ENCODE data around the gene TLL2. TPM values are rescaled to one million over a fixed set of nuclear protein-coding genes. Genes with fewer than 3 reads are reported as not detected.

The TLL2 gene
- total RNA-seq, 1 donor from 2014 or later, result 2.1 TPM

- no peaks in the 10 kb centered on the region for H3K27me3 Mint-ChIP-seq (ENCODE audit: low read depth)
- no peak overlapping the region for H3K4me3 Mint-ChIP-seq
- H3K36me3 Mint-ChIP-seq (ENCODE audit: low read depth), result no peaks in the 10 kb centered on the region
- H3K27ac Mint-ChIP-seq (ENCODE audit: unreplicated experiment), result no peak overlapping the region
- TF ChIP-seq CTCF (conservative IDR thresholded peaks at IDR 0.05), result no peak
- no peaks in the 10 kb centered on the region for H3K9me3 Mint-ChIP-seq
- H3K4me1 Mint-ChIP-seq, result peaks cover 25% of the 10 kb centered on the region
- DNase-seq (ENCODE audit: low read depth, low spot score), result no peak
These were observed 94.4 kb downstream of the TLL2 start for GRCh38 chr10:96419351-96419750.

DNA sequence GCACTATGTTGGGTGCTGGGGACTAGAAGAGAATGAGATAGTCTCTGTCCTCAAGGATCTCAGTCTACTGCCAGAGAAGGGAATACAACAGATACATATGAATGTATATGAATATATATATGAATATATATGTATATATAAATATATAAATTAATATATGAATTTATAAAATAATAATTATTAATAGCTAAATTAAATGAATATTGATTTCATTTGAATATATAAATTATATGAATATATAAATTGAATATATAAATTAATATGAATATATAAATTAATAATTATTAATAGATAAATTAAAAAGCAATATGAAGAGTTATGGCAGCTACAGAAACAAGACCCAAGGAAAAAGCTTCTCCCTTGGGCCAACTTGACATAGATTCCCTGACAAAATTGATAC lies 95.1 kb downstream of the TLL2 start:
- Mint-ChIP-seq H3K36me3 (ENCODE audit: low read depth) (no peaks in the 10 kb centered on the region), H3K4me1 (peaks cover 21% of the 10 kb centered on the region), H3K9me3 (no peaks in the 10 kb centered on the region), H3K27ac (ENCODE audit: unreplicated experiment) (no peak overlapping the region), H3K4me3 (no peak overlapping the region), H3K27me3 (ENCODE audit: low read depth) (no peaks in the 10 kb centered on the region)
- TF ChIP-seq CTCF (conservative IDR thresholded peaks at IDR 0.05), result no peak
- no peak for DNase-seq (ENCODE audit: low read depth, low spot score)

DNA sequence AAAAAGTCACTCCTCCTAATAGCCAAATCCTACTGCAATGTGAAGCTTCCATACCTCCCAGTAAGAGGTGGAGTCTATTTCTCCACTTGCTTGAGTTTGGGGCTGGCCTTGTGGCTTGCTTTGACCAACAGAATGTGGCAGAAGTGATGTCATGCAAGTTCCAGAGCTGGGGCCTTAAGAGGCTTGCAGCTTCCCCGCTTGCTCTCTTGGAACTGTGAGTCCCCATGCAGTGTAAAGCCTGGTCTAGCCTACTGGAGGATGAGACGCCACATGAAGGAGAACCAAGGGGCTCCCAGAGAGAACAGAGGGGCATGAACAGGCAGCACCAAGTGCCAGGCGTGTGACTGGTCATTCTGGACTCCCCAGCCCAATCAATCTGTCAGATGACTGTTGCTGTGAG lies 96.3 kb downstream of the TLL2 start:
- peaks cover 5% of the 10 kb centered on the region for H3K27me3 Mint-ChIP-seq (ENCODE audit: low read depth)
- H3K9me3 Mint-ChIP-seq, result no peaks in the 10 kb centered on the region
- no peaks in the 10 kb centered on the region for H3K36me3 Mint-ChIP-seq (ENCODE audit: low read depth)
- no peak for TF ChIP-seq CTCF (conservative IDR thresholded peaks at IDR 0.05)
- no peak for DNase-seq (ENCODE audit: low read depth, low spot score)
- peaks cover 19% of the 10 kb centered on the region for H3K4me1 Mint-ChIP-seq
- H3K27ac Mint-ChIP-seq (ENCODE audit: unreplicated experiment), result peak overlapping the region; percentile 38
- H3K4me3 Mint-ChIP-seq, result no peak overlapping the region

DNA sequence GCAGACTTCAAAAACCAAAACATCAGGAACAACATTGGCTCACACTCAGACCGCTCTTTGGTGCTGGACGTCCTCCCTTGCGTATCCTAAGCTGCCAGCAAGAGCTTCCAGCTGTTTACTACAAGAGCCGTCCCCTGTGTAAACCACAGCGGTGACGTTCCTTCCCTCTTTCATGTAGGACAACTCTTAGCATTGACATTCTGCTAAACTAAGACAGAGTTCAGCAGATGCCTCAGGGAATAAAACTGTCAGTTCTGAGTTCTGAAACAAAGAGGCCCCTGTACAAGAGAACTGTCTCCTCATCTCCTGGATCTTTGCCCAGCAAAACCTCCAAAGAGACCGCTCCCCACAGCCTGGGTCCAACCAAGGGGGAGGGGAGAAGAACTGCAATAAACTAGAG lies 97.1 kb downstream of the TLL2 start:
- peak overlapping the region; percentile 66 for H3K27ac Mint-ChIP-seq (ENCODE audit: unreplicated experiment)
- H3K36me3 Mint-ChIP-seq (ENCODE audit: low read depth), result no peaks in the 10 kb centered on the region
- peak overlapping the region; percentile 61 for H3K4me3 Mint-ChIP-seq
- no peaks in the 10 kb centered on the region for H3K9me3 Mint-ChIP-seq
- peaks cover 7% of the 10 kb centered on the region for H3K27me3 Mint-ChIP-seq (ENCODE audit: low read depth)
- H3K4me1 Mint-ChIP-seq, result peaks cover 19% of the 10 kb centered on the region
- DNase-seq (ENCODE audit: low read depth, low spot score), result peak; percentile 20
- TF ChIP-seq CTCF (conservative IDR thresholded peaks at IDR 0.05), result no peak

DNA sequence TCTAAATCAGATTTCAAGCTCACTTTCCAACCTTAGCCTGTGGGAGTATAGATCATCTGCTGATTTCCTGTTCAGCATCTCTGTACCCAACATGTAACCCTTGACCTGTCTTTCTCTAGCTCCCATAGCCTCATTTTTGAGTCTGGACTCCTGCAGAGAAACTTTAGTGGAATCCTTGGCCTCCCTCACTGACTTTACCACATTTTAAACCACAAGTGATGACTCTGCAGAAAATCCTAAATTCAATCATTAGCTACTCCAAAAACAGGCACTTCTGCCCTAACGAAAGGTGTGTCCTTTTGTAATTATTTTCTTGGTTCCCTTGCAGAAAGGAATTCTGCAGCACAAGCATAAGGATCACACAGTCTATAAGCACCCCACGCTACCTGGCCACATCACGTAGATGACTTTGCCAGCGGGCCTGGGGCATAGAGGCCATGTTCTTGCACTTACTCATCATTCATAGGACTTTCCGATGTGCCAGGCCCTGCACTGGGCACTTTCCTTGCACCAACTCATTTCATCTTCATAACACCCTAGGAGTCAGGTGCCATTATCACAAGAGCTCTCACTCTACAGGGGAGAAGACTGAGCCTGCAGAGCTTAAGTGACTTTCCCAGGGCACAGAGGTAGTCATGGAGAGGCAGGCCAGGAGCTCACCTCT lies 97.7 kb downstream of the TLL2 start:
- DNase-seq (ENCODE audit: low read depth, low spot score), result no peak
- Mint-ChIP-seq H3K27me3 (ENCODE audit: low read depth) (peaks cover 7% of the 10 kb centered on the region), H3K27ac (ENCODE audit: unreplicated experiment) (no peak overlapping the region), H3K4me3 (no peak overlapping the region), H3K4me1 (peaks cover 19% of the 10 kb centered on the region), H3K9me3 (no peaks in the 10 kb centered on the region), H3K36me3 (ENCODE audit: low read depth) (no peaks in the 10 kb centered on the region)
- no peak for TF ChIP-seq CTCF (conservative IDR thresholded peaks at IDR 0.05)
